Right renal cortex interstitium (tissue), 3 donors: Measurements from ENCODE around the gene NQO1. TPM values are rescaled to one million over a fixed set of nuclear protein-coding genes. Genes with fewer than 3 reads are reported as not detected.
A peak's percentile ranks its signal among the peaks of the same experiment; 100 is the strongest.
"Not testable (repeated sequence)": the region's sequence is repeated elsewhere in the genome, so short reads cannot be mapped to it uniquely, and the experiment has no call there.

ENCODE experiments used
- DNase-seq, 3 donors: peaks; one replicate each; pipeline ENCODE4 v3.0.0-alpha.2; 2013; ENCODE audit warnings: low read depth in 3 of 3, low spot score in 2 of 3
- polyA plus RNA-seq, 3 donors: library from polyadenylated mRNA; unstranded; fragments of 120-200 nt; gene quantifications; one replicate each; pipeline ENCODE4 v1.2.1, GENCODE V29; 2013; ENCODE audit not compliant: insufficient read length in 3 of 3

Gene NQO1
- polyA plus RNA-seq, 3 donors: 26.5 to 28.7 (median 28.1) TPM

- DNase-seq: no peak
Observed at GRCh38 chr16:69744363-69745231, 18.2 kb upstream of the NQO1 start.

GRCh38 chr16:69741951-69742904 is 15.9 kb upstream of the NQO1 start:
- DNase-seq: peak in 2 of 3 donors; percentile 42 to 45

DNA sequence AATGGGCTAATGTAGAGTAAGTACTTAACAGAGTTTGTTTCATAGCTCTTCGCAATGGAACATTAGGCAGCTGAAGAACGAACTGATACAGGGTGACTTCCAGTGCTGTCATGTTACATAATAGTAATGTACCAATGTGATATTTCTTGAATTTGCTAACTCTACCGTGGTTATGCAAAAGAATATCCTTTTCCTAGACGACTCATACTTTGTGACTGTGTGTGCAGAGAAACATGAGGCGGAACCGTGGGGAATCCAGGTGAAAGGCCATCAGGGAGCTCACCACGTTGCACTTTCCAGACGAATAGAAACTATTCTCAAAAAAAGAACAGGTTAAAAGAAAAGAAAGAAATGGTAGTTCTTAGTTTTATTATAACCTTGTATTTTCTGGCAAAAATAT is 15.2 kb upstream of the NQO1 start:
- DNase-seq: no peak

- DNase-seq: no peak
Observed at GRCh38 chr16:69732101-69732500, 5.7 kb upstream of the NQO1 start.

GRCh38 chr16:69731280-69731679 is 4.9 kb upstream of the NQO1 start:
- not testable (repeated sequence) for DNase-seq

GRCh38 chr16:69729030-69729429 is 2.7 kb upstream of the NQO1 start:
- DNase-seq: not testable (repeated sequence)

- no peak for DNase-seq
Observed at GRCh38 chr16:69727916-69728270, 1.5 kb upstream of the NQO1 start.

DNA sequence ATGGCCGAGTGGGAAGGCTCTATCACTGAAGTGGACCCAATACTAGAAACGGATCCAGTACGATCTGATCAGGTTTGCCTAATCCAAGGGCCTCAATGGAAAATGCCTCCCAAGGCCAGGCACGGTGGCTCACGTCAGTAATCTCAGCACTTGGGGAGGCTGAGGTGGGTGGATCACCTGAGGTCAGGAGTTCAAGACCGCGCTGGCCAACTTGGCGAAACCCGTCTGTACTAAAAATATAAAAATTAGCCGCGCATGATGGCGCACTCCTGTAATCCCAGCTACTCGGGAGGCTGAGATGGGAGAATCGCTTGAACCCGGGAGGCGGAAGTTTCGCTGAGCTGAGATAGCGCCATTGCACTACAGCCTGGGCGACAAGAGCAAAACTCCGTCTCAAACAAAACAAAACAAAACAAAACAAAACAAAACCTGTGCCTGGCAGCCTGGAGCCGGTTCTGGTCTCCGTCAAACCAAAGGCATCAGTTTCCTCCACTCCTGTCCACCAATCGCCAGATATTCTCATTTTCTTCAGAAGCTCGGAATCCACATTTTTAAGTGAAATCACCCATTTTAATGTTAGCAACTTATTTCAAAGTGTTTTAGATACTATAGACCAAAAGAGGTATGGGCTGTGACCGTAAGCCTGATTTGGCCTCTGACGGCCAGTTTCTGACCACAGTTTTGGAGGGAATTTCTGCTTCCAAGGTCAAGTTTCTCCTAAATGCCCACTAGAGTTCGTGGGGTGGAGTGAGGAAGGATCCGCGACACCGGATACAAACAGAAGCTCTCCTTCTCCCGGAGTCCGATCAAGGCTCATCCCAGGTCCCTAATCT is 664 bp downstream of the NQO1 start:
- no peak for DNase-seq

DNA sequence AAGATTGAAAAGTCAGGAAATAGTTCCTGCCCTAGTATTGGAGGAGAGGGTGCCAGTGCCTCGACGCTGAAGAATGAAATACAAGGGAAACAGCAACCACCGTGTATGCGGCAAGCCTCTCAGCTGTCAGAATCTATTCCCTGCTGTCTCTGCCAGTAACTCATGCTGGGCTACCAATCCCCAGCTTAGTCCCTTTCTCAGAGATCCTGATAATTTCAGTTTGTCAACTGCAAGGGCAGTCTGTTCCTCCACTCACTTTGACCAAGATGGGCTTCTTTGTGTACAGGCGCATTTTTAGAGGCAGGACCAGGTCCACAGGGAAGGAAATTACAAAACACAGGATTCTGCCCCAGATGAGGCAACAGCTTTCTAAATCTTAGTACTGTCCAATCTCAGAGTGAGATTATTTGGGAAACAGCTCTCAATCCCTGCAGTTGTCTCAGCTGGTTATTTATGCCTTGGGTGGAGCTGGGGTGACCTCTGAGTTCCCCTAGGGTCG is 1.3 kb downstream of the NQO1 start:
- no peak for DNase-seq

DNA sequence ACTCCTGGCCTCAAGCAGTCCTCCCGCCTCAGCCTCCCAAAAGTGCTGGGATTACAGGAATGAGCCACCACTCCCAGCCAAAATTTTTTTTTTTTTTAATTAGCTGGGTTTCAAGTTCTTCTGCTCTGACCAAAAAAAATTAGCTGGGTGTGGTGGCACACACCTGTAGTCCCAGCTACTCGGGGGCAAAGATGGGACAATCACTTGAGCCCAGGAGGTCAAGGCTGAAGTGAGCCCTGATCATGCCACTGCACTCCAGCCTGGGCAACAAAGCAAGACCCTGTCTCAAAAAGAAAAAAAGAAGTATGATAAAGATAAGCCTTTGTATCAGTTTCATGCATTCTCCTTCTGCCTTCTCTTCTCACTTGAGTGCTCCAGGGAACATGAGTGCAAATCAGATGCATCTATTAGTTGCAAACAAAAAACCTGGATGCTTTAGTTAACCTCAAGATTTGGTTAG is 1.9 kb downstream of the NQO1 start:
- no peak for DNase-seq

DNA sequence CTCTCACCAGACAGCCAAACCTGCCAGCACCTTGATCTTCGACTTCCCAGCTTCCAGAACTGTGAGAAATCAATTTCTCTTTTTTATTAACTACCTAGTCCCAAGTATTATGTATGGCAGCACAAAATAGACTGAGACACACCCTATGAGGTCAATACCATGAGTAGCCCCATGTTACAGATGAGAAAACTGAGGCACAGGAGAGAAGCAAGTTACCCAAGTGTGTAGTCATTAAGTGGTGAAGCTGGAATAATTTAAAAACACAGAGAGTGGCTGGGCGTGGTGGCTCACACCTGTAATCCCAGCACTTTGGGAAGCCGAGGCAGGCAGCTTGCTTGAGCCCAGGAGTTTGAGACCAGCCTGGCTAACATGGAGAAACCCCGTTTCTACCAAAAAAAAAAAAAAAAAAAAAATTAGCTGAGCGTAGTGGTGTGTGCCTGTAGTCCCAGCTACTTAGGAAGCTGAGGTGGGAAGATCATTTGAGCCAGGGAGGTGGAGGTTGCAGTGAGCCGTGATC is 4.9 kb downstream of the NQO1 start:
- DNase-seq: no peak

- DNase-seq: no peak
Observed at GRCh38 chr16:69720822-69721430, 5.4 kb downstream of the NQO1 start.

GRCh38 chr16:69718111-69718764 is 8.1 kb downstream of the NQO1 start:
- no peak for DNase-seq

DNA sequence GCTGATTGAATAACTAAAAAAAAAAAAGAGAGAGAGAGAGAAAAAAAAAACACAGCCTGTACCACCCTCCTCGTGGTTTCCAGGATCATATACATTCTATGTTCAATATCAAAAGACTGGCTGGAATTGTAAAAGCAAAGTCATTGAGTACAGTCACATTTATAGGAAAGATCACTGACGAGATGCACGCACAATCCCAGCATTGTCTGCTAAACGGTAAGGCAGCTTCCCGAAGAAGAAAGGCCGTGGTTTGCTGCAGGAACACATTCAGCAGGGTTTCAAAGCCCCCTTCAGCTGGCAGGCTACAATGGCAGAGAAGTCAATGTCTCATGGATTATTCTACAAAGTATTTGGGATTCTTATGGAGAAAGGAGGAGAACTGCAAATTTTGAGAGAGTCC is 9.3 kb downstream of the NQO1 start:
- DNase-seq: no peak

GRCh38 chr16:69712914-69713581 is 13.3 kb downstream of the NQO1 start:
- no peak for DNase-seq

DNA sequence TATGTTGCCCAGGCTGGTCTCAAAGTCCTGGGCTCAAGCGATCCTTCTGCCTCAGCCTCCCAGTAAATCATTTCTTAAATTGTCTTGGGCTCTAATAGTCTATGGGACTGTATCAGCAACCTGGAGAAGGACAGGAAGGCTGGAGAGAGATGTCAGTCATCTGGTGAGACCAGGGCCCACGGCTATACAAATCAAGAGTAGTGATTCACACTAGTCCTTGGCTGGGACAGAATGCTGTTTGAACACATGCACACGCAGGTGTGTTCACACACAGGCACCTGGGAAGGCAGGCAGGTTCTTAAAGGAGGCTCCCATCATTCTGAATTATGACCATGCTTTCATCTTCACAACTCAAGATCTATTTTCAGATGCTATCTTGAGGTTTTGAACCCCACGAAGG is 14.1 kb downstream of the NQO1 start:
- DNase-seq: no peak

- DNase-seq: no peak
Observed at GRCh38 chr16:69711115-69711740, 15.1 kb downstream of the NQO1 start.

GRCh38 chr16:69709456-69710084 is 16.8 kb downstream of the NQO1 start:
- peak; percentile 47 to 57 (median 56) for DNase-seq
